GM12801 (cell line): ENCODE data around the gene GRID2.

ENCODE experiments used
- CTCF ChIP-seq: IDR thresholded peaks from one replicate; pipeline ENCODE4 v1.5.1; 2011; ENCODE audit warnings: control low read depth; ENCODE audit not compliant: insufficient read length; ENCODE audit errors: extremely low read depth

The GRID2 gene

GRCh38 chr4:92789741-92790140 lies 486.0 kb downstream of the GRID2 start:
- TF ChIP-seq CTCF, result no peak

GRCh38 chr4:92791871-92792440 lies 488.2 kb downstream of the GRID2 start:
- TF ChIP-seq CTCF, result no peak

- TF ChIP-seq CTCF, result no peak
Observed at GRCh38 chr4:92809381-92809780, 505.6 kb downstream of the GRID2 start.

- TF ChIP-seq CTCF, result no peak
Observed at GRCh38 chr4:92812652-92813051, 508.9 kb downstream of the GRID2 start.

GRCh38 chr4:92814677-92815076 lies 510.9 kb downstream of the GRID2 start:
- no peak for TF ChIP-seq CTCF

GRCh38 chr4:92825256-92825655 lies 521.5 kb downstream of the GRID2 start:
- TF ChIP-seq CTCF, result no peak

- TF ChIP-seq CTCF, result no peak
Observed at GRCh38 chr4:92825791-92826190, 522.0 kb downstream of the GRID2 start.
